ENCODE results near the gene C15orf40. TPM values are rescaled to one million over a fixed set of nuclear protein-coding genes. Genes with fewer than 3 reads are reported as not detected.

The C15orf40 gene
- total and polyA plus RNA-seq, 2 of the 13 experiments (the other 11 are each of a cell fraction or from before 2014, with no cell fraction given) = 24.0 to 26.3 TPM

GRCh38 chr15:83011271-83012075 is at the start of gene C15orf40 (continued):
- TF ChIP-seq MIER3 (CRISPR knock-in tag; IDR thresholded peaks at IDR 0.05; ENCODE audit: borderline replicate concordance) (peak; percentile 86), POLR2G (IDR thresholded peaks at IDR 0.05; ENCODE audit: low read depth, low read length) (peak; percentile 93), ZSCAN30 (CRISPR knock-in tag; IDR thresholded peaks at IDR 0.05) (0 out of 2 replicates have a peak, but pooled peaks have one; percentile 11), TRIM24 (CRISPR knock-in tag; IDR thresholded peaks at IDR 0.05) (no peak), CHCHD3 (CRISPR knock-in tag; IDR thresholded peaks at IDR 0.05) (peak; percentile 72; the same call in 1 of the 2 replicates), ZNF768 (CRISPR knock-in tag; IDR thresholded peaks at IDR 0.05) (peak; percentile 60; the same call in 1 of the 2 replicates), ZNF234 (CRISPR knock-in tag; conservative IDR thresholded peaks at IDR 0.05) (peak; percentile 67; the same call in 1 of the 2 replicates), U2AF1 (optimal IDR thresholded peaks at IDR 0.05; ENCODE audit: low read depth, low read length) (no peak), ZNF75D (CRISPR knock-in tag; IDR thresholded peaks at IDR 0.05; ENCODE audit: borderline replicate concordance) (no peak), ZNF33B (CRISPR knock-in tag; IDR thresholded peaks at IDR 0.05) (0 out of 2 replicates have a peak, but pooled peaks have one; percentile 51), GTF2F1 (IDR thresholded peaks at IDR 0.05; ENCODE audit: low read length) (no peak), ZNF484 (CRISPR knock-in tag; IDR thresholded peaks at IDR 0.05; ENCODE audit: borderline replicate concordance, low read depth) (no peak), HNF1B (CRISPR knock-in tag; IDR thresholded peaks at IDR 0.05) (peak; percentile 93), ZNF576 (CRISPR knock-in tag; IDR thresholded peaks at IDR 0.05) (peak; percentile 77; the same call in 1 of the 2 replicates), SP1 (IDR thresholded peaks at IDR 0.05) (no peak), SP1 (CRISPR knock-in tag; IDR thresholded peaks at IDR 0.05) (no peak)
- TF ChIP-seq, protein P1, sequence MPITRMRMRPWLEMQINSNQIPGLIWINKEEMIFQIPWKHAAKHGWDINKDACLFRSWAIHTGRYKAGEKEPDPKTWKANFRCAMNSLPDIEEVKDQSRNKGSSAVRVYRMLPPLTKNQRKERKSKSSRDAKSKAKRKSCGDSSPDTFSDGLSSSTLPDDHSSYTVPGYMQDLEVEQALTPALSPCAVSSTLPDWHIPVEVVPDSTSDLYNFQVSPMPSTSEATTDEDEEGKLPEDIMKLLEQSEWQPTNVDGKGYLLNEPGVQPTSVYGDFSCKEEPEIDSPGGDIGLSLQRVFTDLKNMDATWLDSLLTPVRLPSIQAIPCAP (CRISPR knock-in tag; IDR thresholded peaks at IDR 0.05; ENCODE audit: low read depth) = no peak
- TF ChIP-seq, protein P2, sequence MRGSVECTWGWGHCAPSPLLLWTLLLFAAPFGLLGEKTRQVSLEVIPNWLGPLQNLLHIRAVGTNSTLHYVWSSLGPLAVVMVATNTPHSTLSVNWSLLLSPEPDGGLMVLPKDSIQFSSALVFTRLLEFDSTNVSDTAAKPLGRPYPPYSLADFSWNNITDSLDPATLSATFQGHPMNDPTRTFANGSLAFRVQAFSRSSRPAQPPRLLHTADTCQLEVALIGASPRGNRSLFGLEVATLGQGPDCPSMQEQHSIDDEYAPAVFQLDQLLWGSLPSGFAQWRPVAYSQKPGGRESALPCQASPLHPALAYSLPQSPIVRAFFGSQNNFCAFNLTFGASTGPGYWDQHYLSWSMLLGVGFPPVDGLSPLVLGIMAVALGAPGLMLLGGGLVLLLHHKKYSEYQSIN (CRISPR knock-in tag; IDR thresholded peaks at IDR 0.05; ENCODE audit: borderline replicate concordance) = no peak
- TF ChIP-seq, protein P3, sequence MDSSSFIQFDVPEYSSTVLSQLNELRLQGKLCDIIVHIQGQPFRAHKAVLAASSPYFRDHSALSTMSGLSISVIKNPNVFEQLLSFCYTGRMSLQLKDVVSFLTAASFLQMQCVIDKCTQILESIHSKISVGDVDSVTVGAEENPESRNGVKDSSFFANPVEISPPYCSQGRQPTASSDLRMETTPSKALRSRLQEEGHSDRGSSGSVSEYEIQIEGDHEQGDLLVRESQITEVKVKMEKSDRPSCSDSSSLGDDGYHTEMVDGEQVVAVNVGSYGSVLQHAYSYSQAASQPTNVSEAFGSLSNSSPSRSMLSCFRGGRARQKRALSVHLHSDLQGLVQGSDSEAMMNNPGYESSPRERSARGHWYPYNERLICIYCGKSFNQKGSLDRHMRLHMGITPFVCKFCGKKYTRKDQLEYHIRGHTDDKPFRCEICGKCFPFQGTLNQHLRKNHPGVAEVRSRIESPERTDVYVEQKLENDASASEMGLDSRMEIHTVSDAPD (CRISPR knock-in tag; IDR thresholded peaks at IDR 0.05) = no peak
- TF ChIP-seq, protein P4, sequence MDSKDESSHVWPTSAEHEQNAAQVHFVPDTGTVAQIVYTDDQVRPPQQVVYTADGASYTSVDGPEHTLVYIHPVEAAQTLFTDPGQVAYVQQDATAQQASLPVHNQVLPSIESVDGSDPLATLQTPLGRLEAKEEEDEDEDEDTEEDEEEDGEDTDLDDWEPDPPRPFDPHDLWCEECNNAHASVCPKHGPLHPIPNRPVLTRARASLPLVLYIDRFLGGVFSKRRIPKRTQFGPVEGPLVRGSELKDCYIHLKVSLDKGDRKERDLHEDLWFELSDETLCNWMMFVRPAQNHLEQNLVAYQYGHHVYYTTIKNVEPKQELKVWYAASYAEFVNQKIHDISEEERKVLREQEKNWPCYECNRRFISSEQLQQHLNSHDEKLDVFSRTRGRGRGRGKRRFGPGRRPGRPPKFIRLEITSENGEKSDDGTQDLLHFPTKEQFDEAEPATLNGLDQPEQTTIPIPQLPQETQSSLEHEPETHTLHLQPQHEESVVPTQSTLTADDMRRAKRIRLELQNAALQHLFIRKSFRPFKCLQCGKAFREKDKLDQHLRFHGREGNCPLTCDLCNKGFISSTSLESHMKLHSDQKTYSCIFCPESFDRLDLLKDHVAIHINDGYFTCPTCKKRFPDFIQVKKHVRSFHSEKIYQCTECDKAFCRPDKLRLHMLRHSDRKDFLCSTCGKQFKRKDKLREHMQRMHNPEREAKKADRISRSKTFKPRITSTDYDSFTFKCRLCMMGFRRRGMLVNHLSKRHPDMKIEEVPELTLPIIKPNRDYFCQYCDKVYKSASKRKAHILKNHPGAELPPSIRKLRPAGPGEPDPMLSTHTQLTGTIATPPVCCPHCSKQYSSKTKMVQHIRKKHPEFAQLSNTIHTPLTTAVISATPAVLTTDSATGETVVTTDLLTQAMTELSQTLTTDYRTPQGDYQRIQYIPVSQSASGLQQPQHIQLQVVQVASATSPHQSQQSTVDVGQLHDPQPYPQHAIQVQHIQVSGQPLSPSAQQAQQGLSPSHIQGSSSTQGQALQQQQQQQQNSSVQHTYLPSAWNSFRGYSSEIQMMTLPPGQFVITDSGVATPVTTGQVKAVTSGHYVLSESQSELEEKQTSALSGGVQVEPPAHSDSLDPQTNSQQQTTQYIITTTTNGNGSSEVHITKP (CRISPR knock-in tag; IDR thresholded peaks at IDR 0.05; ENCODE audit: low read depth) = no peak

All from HepG2 (cell line).